ENCODE measurements around the gene C2orf42. TPM values are rescaled to one million over a fixed set of nuclear protein-coding genes. Genes with fewer than 3 reads are reported as not detected.
A peak's percentile ranks its signal among the peaks of the same experiment; 100 is the strongest.

The C2orf42 gene
- total and polyA plus RNA-seq, 10 of the 15 experiments (the other 5 are each of a cell fraction or from before 2014, with no cell fraction given): 5.5 to 19.8 (median 11.5) TPM

DNA sequence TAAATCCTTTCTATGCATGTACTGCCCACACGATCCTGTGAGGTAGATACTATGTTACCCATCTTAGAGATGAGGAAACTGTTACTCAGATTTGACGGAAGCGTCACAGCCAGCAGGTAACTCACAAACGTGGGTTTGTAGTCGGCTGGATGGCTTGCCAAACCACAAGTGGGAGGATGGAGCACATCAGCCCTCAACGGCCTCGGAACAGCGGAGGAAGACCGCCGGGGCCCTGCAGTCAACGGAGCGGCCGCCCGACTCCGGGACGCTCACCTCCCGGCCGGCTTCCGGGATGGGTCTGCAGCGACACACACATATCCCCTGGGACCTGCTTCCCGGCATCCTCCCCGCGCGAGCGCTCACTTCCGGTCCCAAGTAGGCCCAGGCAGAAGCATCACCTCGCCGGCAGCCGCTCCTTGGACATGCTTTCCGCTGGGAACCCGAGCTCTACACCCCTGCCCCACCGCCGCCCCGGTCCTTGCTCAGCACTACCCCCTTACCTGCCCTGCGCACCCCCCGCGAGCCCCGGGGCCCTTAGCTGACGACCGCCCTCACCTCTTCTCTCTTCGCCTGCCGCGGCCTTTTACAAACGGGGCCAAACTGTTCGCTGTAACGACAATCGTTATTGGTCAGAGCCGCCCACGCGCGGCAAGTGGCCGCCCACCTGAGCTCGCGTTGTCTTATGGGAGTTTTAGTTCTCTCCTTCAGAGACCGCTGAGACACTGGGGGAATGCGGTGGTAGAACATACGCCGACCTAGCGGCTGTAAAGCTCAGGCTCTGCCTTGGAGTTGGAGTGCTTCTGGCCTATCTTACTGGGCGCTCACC, at the start of gene C2orf42 (continued):
- TF ChIP-seq, protein P1, sequence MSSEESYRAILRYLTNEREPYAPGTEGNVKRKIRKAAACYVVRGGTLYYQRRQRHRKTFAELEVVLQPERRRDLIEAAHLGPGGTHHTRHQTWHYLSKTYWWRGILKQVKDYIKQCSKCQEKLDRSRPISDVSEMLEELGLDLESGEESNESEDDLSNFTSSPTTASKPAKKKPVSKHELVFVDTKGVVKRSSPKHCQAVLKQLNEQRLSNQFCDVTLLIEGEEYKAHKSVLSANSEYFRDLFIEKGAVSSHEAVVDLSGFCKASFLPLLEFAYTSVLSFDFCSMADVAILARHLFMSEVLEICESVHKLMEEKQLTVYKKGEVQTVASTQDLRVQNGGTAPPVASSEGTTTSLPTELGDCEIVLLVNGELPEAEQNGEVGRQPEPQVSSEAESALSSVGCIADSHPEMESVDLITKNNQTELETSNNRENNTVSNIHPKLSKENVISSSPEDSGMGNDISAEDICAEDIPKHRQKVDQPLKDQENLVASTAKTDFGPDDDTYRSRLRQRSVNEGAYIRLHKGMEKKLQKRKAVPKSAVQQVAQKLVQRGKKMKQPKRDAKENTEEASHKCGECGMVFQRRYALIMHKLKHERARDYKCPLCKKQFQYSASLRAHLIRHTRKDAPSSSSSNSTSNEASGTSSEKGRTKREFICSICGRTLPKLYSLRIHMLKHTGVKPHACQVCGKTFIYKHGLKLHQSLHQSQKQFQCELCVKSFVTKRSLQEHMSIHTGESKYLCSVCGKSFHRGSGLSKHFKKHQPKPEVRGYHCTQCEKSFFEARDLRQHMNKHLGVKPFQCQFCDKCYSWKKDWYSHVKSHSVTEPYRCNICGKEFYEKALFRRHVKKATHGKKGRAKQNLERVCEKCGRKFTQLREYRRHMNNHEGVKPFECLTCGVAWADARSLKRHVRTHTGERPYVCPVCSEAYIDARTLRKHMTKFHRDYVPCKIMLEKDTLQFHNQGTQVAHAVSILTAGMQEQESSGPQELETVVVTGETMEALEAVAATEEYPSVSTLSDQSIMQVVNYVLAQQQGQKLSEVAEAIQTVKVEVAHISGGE (CRISPR knock-in tag; IDR thresholded peaks at IDR 0.05): no peak
- peak; percentile 92 for TF ChIP-seq GATAD2B (conservative IDR thresholded peaks at IDR 0.05; ENCODE audit: low read depth)
- TF ChIP-seq KDM1A (IDR thresholded peaks at IDR 0.05; ENCODE audit: borderline replicate concordance): no peak
- peak; percentile 77; the same call in 1 of the 2 replicates for TF ChIP-seq MXI1 (IDR thresholded peaks at IDR 0.05; ENCODE audit: low read depth, low read length)
- TF ChIP-seq, protein P2, sequence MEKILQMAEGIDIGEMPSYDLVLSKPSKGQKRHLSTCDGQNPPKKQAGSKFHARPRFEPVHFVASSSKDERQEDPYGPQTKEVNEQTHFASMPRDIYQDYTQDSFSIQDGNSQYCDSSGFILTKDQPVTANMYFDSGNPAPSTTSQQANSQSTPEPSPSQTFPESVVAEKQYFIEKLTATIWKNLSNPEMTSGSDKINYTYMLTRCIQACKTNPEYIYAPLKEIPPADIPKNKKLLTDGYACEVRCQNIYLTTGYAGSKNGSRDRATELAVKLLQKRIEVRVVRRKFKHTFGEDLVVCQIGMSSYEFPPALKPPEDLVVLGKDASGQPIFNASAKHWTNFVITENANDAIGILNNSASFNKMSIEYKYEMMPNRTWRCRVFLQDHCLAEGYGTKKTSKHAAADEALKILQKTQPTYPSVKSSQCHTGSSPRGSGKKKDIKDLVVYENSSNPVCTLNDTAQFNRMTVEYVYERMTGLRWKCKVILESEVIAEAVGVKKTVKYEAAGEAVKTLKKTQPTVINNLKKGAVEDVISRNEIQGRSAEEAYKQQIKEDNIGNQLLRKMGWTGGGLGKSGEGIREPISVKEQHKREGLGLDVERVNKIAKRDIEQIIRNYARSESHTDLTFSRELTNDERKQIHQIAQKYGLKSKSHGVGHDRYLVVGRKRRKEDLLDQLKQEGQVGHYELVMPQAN (conservative IDR thresholded peaks at IDR 0.05): peak; percentile 93
- peak; percentile 75 for TF ChIP-seq BACH1 (IDR thresholded peaks at IDR 0.05; ENCODE audit: borderline replicate concordance)
- peak; percentile 79 for TF ChIP-seq LARP7 (IDR thresholded peaks at IDR 0.05)
- TF ChIP-seq SP1 (IDR thresholded peaks at IDR 0.05; ENCODE audit: low read depth, low read length): peak; percentile 95
- no peak for TF ChIP-seq ZNF217 (IDR thresholded peaks at IDR 0.05)
- TF ChIP-seq, protein P3, sequence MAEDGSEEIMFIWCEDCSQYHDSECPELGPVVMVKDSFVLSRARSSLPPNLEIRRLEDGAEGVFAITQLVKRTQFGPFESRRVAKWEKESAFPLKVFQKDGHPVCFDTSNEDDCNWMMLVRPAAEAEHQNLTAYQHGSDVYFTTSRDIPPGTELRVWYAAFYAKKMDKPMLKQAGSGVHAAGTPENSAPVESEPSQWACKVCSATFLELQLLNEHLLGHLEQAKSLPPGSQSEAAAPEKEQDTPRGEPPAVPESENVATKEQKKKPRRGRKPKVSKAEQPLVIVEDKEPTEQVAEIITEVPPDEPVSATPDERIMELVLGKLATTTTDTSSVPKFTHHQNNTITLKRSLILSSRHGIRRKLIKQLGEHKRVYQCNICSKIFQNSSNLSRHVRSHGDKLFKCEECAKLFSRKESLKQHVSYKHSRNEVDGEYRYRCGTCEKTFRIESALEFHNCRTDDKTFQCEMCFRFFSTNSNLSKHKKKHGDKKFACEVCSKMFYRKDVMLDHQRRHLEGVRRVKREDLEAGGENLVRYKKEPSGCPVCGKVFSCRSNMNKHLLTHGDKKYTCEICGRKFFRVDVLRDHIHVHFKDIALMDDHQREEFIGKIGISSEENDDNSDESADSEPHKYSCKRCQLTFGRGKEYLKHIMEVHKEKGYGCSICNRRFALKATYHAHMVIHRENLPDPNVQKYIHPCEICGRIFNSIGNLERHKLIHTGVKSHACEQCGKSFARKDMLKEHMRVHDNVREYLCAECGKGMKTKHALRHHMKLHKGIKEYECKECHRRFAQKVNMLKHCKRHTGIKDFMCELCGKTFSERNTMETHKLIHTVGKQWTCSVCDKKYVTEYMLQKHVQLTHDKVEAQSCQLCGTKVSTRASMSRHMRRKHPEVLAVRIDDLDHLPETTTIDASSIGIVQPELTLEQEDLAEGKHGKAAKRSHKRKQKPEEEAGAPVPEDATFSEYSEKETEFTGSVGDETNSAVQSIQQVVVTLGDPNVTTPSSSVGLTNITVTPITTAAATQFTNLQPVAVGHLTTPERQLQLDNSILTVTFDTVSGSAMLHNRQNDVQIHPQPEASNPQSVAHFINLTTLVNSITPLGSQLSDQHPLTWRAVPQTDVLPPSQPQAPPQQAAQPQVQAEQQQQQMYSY (CRISPR knock-in tag; IDR thresholded peaks at IDR 0.05): no peak
- no peak; the same call in 1 of the 2 replicates for TF ChIP-seq NRF1 (conservative IDR thresholded peaks at IDR 0.05; ENCODE audit: low read depth, low read length)
- peak; percentile 88 for TF ChIP-seq SREBF2 (IDR thresholded peaks at IDR 0.05; ENCODE audit: low read length)
- TF ChIP-seq ZSCAN29 (IDR thresholded peaks at IDR 0.05): no peak
- TF ChIP-seq TCF12 (IDR thresholded peaks at IDR 0.05; ENCODE audit: low read depth, low read length): peak; percentile 67; the same call in 1 of the 2 replicates
- 0 out of 2 replicates have a peak, but pooled peaks have one; percentile 85 for TF ChIP-seq RCOR1 (conservative IDR thresholded peaks at IDR 0.05; ENCODE audit: low read depth, low read length)
- TF ChIP-seq, protein P4, sequence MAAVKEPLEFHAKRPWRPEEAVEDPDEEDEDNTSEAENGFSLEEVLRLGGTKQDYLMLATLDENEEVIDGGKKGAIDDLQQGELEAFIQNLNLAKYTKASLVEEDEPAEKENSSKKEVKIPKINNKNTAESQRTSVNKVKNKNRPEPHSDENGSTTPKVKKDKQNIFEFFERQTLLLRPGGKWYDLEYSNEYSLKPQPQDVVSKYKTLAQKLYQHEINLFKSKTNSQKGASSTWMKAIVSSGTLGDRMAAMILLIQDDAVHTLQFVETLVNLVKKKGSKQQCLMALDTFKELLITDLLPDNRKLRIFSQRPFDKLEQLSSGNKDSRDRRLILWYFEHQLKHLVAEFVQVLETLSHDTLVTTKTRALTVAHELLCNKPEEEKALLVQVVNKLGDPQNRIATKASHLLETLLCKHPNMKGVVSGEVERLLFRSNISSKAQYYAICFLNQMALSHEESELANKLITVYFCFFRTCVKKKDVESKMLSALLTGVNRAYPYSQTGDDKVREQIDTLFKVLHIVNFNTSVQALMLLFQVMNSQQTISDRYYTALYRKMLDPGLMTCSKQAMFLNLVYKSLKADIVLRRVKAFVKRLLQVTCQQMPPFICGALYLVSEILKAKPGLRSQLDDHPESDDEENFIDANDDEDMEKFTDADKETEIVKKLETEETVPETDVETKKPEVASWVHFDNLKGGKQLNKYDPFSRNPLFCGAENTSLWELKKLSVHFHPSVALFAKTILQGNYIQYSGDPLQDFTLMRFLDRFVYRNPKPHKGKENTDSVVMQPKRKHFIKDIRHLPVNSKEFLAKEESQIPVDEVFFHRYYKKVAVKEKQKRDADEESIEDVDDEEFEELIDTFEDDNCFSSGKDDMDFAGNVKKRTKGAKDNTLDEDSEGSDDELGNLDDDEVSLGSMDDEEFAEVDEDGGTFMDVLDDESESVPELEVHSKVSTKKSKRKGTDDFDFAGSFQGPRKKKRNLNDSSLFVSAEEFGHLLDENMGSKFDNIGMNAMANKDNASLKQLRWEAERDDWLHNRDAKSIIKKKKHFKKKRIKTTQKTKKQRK (IDR thresholded peaks at IDR 0.05; ENCODE audit: low read depth, low read length): no peak
- no peak for TF ChIP-seq HDAC2 (IDR thresholded peaks at IDR 0.05)
- peak; percentile 4; the same call in 1 of the 2 replicates for TF ChIP-seq NR2C1 (IDR thresholded peaks at IDR 0.05)
